GM12875 (cell line): ENCODE results near the gene PSMC3.

Experiments
- H3K4me3 ChIP-seq: one replicate; pipeline ENCODE4 v1.5.1; 2011; ENCODE audit warnings: low read depth, low read length, control low read depth
- TF ChIP-seq, protein P1 (sequence below): IDR thresholded peaks from 2 replicates; pipeline ENCODE4 v1.5.1; 2011; ENCODE audit warnings: low read depth, mild to moderate bottlenecking, control low read depth, inconsistent platforms, low read length, moderate library complexity, borderline replicate concordance; ENCODE audit not compliant: insufficient read depth

The PSMC3 gene

DNA sequence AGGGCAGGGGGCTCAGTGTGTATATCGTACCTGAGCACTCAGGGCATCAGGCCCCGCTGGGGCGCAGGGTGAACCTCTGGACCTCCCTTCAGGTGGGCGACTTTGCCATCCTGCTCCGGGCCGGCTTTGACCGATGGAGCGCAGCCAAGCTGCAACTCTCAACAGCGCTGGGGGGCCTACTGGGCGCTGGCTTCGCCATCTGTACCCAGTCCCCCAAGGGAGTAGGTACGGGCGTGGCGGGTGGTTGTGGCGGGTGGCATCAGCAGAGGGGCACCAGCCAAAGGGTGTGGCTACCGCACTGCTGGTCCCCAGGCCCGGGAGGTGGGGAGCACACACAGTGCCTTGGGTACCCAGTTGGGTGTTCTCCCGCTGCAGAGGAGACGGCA lies 11.6 kb downstream of the PSMC3 start:
- TF ChIP-seq, protein P1, sequence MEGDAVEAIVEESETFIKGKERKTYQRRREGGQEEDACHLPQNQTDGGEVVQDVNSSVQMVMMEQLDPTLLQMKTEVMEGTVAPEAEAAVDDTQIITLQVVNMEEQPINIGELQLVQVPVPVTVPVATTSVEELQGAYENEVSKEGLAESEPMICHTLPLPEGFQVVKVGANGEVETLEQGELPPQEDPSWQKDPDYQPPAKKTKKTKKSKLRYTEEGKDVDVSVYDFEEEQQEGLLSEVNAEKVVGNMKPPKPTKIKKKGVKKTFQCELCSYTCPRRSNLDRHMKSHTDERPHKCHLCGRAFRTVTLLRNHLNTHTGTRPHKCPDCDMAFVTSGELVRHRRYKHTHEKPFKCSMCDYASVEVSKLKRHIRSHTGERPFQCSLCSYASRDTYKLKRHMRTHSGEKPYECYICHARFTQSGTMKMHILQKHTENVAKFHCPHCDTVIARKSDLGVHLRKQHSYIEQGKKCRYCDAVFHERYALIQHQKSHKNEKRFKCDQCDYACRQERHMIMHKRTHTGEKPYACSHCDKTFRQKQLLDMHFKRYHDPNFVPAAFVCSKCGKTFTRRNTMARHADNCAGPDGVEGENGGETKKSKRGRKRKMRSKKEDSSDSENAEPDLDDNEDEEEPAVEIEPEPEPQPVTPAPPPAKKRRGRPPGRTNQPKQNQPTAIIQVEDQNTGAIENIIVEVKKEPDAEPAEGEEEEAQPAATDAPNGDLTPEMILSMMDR: no peak

DNA sequence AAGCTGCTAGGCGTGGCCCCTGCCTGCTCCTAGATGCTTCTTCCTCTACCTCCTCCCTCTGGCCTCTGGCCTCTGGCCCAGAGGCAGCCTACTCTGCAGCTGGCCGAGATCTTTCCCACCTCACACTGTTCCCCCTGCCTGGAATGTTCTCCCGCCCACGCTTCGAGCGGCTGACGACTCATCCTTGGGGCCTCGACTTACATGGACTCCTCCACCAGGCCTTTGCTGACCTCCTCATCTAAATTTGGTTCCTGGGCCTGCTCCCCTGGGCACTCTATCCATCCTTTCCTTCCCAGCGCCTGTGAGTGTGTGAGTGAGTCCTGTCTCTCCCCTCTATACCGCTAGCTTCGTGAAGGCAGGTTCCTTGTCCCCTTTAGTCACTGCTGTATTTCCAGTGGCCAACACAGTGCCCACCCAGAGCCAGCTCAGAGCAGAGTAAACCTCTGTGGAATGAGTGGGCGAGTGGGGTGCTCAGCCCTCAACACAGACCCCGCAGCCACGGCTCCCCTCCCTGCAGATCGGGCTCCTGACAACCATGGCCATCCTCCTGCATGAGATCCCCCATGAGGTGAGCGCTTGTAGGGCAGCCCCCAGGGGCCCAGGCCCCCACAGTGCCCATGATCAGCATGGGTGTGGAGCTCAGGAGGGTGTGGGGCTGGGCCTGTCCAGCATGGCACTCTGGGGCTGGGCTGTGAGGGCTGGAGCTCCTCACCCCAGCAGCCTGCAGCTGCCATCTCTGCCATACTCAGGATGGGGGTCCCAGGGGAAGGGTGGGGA lies 12.1 kb downstream of the PSMC3 start:
- no peak overlapping the region for H3K4me3 ChIP-seq
- TF ChIP-seq, protein P1: no peak

More for the DNA sequence above, 11.6 kb downstream of the PSMC3 start:
- H3K4me3 ChIP-seq: no peak overlapping the region

DNA sequence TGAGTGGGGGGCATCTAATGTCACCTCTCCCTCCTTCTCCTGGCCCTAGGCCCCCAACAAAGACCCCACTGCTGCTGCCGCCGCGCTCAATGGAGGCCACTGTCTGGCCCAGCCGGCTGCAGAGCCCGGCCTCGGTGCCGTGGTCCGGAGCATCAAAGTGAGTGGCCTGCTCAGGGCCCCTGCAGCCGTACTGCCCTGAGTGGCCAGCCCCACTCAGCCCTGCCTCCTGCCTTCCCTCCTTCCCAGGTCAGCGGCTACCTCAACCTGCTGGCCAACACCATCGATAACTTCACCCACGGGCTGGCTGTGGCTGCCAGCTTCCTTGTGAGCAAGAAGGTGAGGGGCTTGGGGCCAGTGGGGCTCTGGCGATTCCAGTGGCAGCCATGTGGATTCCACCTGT lies 12.9 kb downstream of the PSMC3 start:
- H3K4me3 ChIP-seq: no peak overlapping the region
- TF ChIP-seq, protein P1: no peak

DNA sequence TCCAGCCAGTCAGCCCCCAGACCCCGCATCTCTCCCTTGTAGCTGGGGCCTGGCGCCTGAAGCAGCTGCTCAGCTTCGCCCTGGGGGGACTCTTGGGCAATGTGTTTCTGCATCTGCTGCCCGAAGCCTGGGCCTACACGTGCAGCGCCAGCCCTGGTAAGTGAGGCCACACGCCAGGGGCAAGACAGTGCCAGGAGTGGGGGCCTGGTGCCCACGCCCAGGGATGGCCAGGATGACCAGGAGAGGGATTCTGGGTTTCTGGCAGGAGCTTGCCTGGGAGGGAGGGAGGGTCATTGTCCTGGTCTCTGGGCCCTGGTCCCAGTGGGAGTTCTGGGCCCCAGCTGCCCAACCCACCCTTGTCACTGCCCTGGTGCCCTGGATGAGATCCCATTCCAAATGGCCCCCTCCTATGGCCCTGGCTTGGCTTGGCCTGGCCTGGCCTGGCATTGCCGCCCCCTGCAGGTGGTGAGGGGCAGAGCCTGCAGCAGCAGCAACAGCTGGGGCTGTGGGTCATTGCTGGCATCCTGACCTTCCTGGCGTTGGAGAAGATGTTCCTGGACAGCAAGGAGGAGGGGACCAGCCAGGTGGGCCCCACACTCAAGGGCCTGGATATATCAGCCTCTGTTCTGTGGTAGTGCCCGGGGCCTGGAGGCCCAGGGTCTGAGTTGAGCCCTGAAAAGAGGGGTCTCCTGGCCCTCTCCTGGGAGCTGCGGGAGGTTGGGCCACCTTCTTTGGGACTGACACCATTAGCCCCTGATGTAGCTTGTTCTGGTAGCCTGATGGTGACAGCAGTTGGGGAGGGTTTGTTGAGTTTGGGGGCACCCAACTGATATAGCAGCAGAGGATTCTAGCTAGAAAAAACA lies 14.1 kb downstream of the PSMC3 start:
- H3K4me3 ChIP-seq: no peak overlapping the region

DNA sequence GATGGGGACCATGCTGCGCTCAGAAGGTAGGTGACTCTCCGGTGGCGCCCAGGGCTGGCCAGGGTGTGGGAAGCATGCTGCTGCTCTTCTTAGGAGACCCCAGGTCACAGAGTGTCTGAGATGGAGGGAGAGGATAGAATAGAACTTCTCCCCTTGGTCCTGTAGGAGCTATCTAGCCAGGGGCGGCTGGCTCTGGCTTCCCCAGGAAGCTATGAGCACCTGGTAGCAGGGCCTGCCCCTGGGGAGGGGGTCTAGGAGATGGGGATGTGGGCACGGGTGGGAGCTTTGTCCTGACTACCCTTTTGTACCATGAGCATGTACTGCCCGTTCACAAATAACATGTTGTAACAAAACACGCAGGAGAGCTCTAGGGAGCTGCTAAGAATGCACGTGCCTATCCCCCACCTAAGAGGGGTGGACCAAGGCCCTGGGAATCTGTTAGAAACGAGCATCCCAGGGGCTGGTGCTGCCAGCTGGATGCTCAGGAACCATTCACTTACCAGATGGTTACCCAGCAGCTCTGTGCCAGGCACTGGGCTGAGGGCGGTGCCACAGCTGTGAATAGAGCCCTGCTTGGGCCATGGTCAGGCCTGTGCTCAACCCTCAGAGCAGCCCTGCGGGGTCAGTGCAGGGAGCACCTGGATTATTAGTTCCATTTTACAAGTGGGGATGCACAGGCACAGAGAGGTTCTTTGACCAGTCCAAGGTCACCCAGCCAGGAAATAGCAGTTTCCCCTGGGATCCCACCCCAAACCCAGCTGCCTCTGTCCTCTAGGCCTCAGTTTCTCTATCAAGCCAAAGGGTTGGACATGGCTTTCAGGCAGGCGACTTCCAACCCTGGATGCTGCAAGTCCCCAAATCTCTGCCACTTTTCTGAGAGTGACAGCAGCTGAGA lies 15.6 kb downstream of the PSMC3 start:
- no peak overlapping the region for H3K4me3 ChIP-seq
- TF ChIP-seq, protein P1: no peak

More for the DNA sequence above, 14.1 kb downstream of the PSMC3 start:
- TF ChIP-seq, protein P1: peak; percentile 98

DNA sequence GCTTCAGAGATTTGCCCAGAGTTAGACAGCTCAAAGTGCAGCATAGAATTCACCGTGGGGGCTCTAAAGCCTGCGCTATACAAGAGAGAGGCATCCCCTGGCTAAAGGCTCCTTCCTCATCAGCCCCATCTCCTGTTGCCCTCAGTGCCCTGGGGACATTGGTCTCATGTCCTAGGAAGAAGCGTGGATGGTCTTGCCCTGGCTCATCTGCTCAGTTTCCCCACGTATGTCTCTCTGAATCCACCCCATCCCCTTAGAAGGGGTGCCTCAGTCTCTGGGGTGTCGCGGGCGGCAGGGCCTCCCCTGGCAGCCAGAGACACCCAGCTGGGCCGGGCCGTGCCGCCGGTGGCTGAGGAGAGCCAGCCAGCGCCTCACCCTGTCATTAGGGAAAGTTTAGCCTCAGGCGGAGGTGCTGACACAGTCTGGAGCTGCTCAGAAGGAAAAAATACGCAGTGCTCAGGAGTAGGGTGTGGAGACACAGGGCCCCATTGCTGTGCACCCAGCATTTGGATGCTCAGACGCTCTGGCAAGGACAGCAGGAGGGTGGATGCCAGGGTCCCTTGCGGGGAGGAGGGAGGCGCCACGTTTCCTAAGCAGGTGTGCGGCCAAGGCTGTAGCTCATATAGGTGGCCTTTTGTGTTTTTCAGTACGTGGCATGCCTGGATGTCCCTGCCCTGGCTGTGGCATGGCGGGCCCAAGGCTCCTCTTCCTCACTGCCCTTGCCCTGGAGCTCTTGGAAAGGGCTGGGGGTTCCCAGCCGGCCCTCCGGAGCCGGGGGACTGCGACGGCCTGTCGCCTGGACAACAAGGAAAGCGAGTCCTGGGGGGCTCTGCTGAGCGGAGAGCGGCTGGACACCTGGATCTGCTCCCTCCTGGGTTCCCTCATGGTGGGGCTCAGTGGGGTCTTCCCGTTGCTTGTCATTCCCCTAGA lies 16.5 kb downstream of the PSMC3 start:
- no peak overlapping the region for H3K4me3 ChIP-seq
- TF ChIP-seq, protein P1: no peak
